GM19035 (cell line): ENCODE data around the gene CACNA2D1.

Experiments used
- ATAC-seq: cut with Tn5 transposase; IDR thresholded peaks from one replicate; pipeline ENCODE4 v1.9.1; 2021; ENCODE audit not compliant: unreplicated experiment

Gene CACNA2D1

DNA sequence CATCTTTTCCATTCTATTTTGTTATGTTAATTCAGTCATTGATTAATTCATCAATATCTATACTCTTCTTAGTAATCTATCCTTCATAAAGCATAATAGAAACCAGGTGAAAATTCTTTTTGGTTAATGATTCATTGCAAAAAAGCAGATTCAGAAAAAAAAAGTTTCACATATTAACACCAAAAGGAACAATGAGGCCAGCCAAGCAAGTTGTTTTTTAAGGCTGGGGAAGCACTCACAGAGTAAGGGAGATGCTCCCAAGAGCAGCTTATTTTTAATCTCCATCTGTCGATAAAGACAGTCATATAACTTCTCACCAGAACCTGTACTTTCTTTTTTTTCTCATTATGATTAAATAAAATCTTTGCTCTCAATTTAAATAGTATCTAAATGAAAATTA, 95.8 kb downstream of the CACNA2D1 start:
- no peak for ATAC-seq

DNA sequence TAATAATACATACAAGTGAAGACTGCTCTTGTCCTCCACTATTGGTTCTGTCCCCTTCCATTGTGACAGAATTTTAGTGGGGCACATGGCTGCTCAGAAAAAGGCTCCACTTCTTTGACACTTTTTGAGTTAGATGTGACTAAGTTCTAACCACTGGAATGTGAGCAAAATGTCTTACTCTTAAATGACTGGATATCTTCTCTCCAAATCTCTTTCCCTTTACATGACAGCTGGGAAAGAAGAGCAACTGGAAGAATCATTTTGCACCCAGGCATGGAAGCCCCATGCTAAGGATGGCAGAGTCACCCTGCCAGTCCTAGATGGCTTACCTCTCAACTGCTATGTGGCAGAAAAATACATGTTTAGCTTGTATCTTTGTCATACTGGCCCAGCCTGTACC, 97.7 kb downstream of the CACNA2D1 start:
- no peak for ATAC-seq

DNA sequence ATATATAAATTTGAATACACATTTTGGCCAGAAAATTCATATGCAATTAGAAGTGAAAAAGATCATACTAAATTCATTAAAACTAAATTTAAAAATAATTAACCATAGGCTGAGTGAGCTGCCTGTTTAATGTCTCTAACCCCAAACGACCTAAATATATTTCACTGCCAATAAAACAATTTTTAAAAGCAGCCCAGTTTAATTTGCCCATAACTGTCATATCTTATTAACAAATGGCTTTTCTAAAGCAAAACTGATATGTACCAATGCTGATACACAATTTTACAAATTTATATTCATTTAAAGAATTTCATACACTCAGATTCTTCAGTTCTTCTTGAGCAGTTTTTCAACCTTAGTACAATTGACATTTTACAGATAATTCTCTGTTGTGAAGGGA, 99.9 kb downstream of the CACNA2D1 start:
- ATAC-seq = no peak

DNA sequence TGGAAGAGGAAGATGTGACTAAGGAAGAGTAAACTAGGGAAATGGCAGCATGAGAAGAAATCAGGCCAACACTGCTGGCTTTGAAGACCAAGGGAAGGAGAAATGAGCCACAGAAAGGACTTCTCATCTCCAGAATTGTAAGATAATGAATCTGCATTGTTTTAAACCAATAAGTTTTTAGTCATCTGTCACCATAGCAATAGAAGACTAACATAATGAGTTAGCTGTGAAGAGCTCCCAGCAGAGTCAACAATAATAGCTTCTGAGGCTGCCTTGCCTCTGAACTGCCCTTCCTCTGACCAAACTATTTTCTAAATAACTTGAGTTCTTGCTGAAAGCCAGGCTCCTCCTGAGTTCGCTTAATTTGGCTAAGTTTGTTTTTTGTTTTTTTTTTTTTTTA, 103.6 kb downstream of the CACNA2D1 start:
- ATAC-seq = no peak

DNA sequence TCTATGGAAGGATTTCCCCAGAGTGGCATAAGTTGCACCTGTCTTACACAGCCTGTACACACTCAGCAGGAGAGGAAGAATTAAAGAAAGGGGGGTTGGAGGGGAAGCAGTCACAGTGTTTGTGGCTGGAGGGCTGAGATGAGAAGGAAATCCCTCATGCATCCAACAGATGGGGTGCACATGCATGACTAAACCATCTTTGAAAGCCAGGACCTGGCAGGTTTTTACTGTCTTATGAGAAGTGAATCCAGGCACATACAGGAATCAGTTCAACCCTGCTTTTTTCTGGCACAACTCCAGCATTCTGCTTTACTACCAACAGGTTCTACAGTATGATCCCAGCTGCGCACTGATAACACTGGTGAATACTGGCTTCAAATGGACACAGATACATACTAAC, 107.7 kb downstream of the CACNA2D1 start:
- no peak for ATAC-seq

DNA sequence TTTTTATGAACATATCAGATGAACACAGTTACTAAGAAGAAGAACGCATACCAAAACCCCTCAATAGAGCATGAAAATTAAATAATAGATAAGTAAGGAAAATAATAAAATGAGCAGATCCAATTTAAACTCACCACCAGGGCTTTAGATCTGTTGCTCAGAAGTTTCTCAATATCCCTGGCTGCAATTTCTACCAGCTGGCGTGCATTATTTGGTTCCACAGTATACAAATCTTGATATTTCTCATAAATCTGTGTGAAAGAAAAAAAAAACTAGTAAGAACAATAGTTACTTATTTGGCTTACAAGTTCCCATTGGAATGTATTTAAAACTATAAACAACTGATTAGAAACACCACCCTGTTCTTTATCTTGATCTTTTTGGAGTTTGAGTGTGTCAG, 108.6 kb downstream of the CACNA2D1 start:
- no peak for ATAC-seq

DNA sequence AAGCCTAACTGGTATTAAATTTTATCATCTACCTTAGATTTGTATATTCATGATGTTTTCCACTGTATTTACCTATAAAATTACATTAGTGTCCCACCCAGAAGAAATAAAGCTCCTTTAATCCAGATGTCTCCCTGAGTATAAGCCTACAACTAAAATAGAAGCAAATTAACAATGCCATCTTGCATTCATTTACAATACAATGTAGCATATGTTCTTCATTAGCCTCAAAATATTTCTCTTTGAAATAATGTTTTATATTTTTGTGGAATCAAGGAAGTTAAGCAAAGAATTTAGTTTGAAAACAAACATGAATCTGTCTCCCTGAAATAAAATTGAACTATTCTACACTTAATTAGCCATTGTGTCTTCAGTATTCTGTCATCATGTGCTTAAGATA, 112.3 kb downstream of the CACNA2D1 start:
- ATAC-seq = no peak

DNA sequence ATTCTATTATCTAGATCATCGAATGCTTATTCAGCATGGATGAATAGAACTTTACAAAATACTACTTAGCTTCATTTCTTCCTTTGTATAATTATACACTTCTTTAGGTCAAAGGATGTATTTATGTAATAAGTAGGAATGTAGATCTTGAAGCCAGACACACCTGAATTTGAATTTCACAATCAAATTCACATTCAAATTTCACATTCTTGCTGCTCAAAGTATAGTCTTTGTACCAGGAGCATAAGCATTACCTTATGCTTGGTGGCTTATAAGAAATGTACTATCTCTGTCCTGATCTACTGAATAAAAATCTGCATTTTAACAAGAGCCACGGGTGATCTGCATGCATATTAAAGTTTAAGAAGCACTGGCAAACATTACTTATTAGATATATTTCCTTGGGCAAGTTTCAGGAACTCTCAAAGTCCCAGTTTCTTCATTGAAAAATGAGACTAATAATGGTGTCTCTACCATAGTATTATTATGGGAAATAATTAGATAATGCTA, 112.8 kb downstream of the CACNA2D1 start:
- ATAC-seq = no peak

DNA sequence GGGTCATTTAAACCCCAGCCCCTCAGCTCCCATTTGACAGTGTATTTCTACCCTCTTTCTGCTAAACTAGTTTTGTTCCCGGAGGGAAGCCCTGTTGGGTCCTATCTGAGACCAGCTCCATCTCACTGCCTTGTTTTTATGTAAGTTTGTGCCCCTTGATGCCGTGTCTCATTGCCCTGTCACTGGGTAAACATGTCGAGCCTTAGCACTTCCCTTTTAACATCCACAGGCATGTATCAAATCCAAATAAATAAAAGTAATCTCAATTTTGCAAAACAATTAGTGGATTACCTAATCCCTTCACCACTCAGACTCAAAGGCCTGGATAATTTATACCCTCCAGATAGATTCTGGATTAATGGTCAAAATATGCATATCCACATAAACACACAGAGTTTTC, 115.7 kb downstream of the CACNA2D1 start:
- no peak for ATAC-seq

DNA sequence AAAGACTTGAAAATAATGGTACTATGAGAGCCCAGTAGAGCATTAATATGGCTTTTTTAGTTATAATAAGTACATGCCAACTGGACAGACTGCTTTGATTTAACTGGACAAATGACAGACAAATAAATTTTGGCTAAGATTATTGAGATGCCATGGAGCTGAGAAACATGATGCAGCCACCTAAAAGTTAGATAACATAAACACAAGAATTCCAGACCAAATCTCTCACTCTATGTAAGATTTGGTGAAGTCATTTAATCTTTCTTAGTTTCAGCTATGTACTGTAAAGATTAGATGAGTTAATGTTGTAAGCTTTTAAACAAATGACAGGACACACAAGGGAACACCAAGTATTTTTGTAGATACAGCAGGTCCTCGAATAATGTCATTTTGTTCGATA, 118.2 kb downstream of the CACNA2D1 start:
- ATAC-seq = no peak

DNA sequence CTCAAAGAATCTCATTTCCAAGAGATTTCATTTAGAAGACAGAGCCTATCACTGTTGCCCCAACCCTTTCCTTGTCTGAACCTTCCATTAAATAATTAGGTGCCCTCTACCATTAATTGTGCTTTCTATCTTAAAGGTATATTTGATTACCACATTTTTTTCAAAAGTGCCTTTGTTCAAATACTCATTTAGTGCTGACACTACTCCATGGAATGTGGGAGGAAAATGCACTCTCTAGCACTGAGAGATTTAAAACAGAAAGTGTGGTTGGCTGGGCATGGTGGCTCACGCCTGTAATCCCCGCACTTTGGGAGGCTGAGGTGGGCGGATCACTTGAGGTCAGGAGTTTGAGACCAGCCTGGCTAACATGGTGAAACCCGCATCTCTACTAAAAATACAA, 119.8 kb downstream of the CACNA2D1 start:
- no peak for ATAC-seq

DNA sequence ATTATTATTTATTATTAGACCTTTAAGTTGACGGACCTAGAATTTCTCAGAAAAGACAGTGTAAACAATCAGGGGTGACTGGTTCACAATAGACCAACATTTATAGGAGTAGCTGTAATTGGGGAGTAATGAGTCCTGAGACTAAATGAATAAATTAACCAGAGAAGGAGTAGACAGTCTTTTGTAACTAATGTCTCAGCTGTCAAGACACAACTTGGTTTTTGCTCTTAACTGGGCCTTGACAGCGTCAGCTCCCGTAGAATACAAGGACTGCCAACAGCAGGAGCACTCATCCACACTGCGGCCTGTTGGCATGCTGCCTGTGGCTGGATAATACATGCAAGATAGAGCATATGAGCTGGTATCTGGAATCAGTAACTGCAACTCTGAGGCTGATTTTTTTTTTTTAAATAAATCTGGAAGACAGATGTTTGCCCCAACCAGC, 123.9 kb downstream of the CACNA2D1 start:
- ATAC-seq = no peak

DNA sequence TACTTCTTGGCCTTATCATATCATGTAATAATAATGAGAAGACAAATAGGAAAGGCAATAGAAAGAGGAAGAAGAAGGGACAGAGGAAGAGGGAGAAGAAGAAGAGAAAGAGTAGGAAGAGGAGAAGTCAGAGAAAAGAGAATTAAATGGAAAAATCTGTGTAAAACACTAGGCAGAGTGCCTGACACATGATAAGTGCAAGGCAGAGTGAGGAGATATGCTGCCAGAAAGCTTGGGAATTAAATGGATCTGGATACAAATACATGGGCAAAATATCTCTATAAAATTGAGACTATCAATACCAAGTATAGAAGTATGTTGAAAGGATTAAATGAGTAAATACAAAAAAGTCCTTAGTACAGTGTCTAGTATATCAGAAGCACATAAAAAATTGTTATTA, 124.8 kb downstream of the CACNA2D1 start:
- ATAC-seq = no peak

DNA sequence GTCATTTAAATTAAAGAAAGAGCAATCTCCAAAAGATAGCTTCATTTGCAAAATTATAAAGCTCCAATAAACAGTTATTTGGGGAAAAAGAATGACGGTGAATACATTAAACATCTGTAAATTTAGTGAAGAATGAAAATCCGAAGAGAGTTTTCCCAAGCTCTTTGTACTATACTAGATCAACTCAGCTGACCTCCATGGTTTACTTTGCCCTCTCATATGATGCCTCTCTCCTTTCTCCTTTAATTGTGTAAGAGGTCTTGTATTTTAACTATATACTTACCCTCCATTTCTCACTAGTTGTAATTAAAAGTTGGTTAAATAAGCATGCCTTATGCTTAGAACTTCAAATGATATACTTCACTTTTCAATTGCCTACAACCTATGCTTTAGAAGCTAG, 125.8 kb downstream of the CACNA2D1 start:
- no peak for ATAC-seq

DNA sequence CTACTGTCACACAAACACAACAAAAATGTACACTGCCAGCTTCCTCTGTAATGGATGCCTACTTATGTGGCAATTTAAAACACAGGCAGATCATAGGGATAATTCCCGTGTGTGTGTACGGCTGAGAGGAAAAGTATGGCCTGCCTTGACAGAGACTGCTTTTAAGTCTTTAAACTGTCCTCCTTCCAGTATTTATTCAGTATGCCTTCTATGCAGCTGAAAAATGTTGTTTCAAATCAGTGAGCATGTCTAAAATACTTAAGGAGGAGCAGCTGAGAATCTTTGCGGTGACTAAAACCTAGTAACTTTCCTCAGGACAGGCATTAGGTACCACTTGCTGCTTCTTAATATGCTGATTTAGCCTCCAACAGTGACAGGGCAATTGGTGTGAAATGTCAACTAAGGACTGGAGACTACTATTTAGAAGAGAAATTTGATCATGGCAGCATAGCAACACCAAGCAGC, 126.3 kb downstream of the CACNA2D1 start:
- no peak for ATAC-seq

DNA sequence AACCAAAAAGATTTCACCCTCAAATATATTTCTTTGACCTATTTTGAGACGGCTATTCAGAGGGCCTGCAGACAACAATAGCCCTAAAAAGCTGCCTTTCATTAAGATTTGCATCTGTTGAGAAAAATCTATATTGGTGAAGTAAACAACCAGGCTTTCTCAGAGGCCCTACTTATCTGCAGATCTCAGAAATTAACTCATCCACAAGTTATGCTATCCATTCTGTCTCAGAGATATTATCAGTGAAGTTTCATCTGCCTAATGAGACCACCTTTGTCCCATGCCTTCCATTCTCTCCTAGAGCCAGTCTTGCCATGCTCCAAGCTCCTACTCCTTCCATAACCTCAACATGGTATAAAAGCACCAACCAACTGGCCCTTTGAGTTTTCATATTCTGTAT, 130.3 kb downstream of the CACNA2D1 start:
- ATAC-seq = no peak

DNA sequence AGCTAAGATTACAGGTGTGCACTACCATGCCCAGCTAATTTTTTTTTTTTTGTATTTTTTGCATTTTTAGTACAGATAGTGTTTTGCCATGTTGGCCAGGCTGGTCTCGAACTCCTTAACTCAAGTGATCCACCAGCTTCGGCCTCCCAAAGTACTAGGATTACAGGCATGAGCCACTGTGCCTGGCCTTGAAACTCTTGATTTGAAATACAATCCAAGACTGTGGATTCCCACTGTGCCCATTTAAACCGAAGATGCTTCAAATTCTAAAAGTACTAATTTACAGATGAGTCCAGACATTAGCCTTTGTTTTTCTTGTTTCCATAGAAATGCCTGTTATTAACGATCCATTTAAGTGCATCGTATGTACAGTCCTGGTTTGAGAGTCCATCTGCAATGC, 130.9 kb downstream of the CACNA2D1 start:
- ATAC-seq = no peak

DNA sequence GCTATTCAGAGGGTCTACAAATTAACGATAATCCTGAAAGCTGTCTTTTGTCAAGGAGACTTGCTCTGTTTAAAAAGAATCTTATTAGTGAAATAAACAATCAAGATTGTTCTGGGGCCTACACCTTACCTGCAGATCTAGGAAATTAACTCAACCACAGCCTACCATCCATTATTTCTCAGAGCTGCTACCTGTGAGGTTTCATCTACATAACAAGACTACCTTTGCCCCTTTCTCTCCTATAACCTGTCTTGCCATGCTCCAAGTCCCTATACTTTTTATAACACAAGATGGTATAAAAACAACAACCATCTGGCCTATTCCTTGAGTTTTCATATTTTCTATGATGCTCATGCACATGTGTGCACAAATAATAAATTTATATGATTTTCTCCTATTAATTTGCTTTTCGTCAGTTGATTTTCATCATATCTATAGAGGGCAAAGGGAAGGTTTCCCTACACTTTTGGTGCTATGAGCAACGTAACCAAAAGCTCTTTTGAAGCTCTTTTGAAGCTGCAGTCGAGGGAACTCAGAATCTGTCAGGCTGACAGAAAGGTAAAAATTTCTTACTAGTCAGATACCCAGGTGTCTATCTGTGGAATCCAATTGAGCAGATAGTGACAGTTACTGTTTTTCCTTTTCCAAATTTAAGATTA, 138.1 kb downstream of the CACNA2D1 start:
- ATAC-seq = no peak

DNA sequence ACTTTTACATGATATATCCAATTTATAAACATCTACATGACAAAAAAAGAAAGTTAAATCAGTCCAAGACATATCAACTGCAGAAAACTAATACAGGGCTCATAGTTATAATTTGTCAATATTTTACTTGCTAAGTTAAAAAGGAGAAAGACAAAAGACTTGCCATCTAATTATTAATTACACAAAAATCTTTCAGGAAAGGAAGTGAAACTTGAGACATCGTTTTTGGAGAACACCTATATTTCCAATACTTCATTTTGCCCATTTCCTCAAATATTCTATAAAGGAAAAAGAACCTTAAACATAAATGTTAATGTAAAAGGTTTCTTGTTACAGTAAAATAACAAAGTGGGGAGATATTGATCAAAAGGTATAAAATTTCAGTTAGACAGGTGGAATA, 148.7 kb downstream of the CACNA2D1 start:
- ATAC-seq = no peak

DNA sequence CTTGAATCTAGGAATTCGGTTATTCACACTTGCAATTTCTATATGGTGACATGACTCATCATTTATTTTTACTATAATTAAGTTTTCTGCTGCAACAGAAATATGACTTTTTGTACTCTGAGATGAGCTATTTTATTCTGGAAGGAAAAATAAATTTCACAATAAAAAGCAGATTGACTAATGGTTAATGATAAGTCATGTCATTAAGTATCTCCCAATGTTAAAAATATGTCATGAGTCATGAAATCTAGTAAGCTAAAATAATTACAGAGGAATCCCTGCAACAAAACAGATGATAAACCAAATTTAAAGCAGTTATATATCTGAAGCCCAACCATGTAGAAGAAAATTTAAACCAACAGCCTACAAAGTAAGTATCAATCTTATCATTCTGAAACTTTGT, 149.2 kb downstream of the CACNA2D1 start:
- no peak for ATAC-seq

DNA sequence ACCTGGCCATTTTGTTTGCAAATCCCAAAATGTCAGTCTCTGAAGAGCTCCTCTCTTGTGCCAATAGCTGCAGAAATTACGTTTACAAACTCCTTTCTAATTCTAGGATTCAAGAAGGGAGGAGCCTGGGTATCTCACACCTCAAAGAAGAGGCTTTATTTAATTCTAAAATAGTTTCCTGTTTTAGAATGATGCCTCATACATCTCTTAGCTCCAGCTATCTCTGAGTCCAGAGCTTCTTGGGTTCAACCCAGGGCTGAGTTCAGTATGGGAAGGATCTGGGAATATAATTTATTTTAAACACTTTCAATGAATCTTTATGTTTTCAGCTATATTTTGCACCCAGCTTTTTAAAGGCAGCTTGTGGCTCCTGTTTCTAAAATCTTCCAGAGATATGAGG, 150.1 kb downstream of the CACNA2D1 start:
- ATAC-seq = no peak

DNA sequence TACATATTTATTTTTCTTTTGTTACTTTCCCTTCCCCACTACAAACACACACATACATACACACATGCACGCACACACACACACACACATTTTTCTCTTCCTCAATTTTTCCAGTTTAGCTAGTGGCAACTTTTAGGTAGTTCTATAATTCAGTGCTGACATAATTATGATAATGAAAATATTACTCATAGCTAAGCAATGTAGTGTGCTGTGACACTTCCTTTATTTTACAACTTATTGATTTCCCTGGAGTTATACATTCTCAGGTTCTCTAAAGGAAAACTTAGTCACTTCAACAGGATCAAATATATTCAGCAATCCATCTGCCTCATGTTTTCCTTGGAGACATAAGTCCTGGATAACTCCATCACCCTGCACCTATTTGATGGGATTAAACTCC, 151.6 kb downstream of the CACNA2D1 start:
- no peak for ATAC-seq

DNA sequence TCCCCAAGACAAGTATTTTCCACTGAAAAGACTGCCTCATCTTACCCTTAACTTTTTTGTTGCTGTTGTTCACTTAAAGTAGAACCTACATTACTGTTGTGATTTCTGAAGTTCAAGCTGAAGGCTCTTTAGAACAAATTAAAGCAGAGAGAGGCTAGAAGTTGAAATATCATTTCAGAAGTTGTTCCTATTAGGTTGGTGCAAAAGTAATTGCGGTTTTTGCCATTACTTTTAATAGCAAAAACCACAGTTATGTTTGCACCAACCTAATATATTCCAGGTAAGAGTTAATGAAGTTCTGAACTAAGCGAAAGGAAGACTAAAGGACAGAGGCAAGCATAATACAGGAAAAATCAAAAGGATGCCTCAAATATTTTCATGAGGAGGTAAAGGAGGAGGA, 153.7 kb downstream of the CACNA2D1 start:
- ATAC-seq = no peak
